ENCODE results near the gene TRNP1.
A peak's percentile ranks its signal among the peaks of the same experiment; 100 is the strongest.
"Not testable (repeated sequence)": the region's sequence is repeated elsewhere in the genome, so short reads cannot be mapped to it uniquely, and the experiment has no call there.

Gene TRNP1

DNA sequence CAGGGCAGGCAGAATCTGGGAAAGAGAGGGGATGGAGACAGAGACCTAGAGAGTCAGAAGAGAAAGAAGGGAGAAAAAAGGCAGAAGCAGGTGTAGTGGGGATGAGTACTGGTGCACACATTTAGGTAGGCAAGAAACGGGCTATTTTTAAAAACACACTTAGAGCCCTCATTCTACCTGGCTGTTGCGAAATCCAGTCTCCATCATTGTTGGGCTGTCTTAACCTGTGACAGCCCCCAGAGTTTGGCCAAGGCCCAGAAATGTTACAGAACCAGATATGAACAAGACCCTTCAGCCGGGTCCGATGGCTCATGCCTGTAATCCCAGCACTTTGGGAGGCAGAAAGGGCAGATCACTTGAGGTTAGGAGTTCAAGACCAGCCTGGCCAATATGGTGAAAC is 20.7 kb upstream of the TRNP1 start:
- DNase-seq (ENCODE audit: low read depth) = no peak

- no peak for DNase-seq (ENCODE audit: low read depth)
These were observed 16.6 kb upstream of the TRNP1 start for GRCh38 chr1:26976621-26977510.

GRCh38 chr1:26978901-26979300 is 14.6 kb upstream of the TRNP1 start:
- DNase-seq (ENCODE audit: low read depth) = no peak

- DNase-seq (ENCODE audit: low read depth) = no peak
These were observed 12.2 kb upstream of the TRNP1 start for GRCh38 chr1:26981146-26981846.

- DNase-seq (ENCODE audit: low read depth) = peak; percentile 42
These were observed 9.6 kb upstream of the TRNP1 start for GRCh38 chr1:26983863-26984262.

- DNase-seq (ENCODE audit: low read depth) = no peak
These were observed 9.2 kb upstream of the TRNP1 start for GRCh38 chr1:26984291-26984690.

- no peak for DNase-seq (ENCODE audit: low read depth)
These were observed 6.8 kb upstream of the TRNP1 start for GRCh38 chr1:26986658-26987057.

DNA sequence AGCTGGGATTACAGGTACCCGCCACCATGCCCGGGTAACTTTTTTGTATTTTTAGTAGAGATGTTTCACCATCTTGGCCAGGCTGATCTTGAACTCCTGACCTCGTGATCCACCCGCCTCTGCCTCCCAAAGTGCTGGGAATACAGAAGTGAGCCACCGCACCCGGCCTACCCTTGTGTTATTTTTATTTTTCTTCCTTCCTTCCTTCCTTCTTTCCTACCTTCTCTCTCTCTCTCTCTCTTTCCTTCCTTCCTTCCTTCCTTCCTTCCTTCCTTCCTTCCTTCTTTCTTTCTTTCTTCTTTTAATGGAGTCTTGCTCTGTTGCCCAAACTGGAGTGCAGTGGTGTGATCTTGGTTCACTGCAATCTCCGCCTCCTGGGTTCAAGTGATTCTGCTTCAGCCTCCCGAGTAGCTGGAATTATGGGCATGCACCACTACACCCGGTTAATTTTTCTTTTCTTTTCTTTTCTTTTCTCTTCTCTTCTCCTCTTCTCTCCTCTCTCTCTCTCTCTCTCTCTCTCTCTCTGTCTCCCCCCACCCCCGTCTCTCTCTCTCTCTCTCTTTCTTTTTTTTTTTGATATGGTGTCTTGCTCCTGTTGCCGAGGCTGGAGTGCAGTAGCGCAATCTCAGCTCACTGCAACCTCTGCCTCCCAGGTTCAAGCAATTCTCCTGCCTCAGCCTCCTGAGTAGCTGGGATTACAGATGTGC is 3.9 kb upstream of the TRNP1 start:
- not testable (repeated sequence) for DNase-seq (ENCODE audit: low read depth)

DNA sequence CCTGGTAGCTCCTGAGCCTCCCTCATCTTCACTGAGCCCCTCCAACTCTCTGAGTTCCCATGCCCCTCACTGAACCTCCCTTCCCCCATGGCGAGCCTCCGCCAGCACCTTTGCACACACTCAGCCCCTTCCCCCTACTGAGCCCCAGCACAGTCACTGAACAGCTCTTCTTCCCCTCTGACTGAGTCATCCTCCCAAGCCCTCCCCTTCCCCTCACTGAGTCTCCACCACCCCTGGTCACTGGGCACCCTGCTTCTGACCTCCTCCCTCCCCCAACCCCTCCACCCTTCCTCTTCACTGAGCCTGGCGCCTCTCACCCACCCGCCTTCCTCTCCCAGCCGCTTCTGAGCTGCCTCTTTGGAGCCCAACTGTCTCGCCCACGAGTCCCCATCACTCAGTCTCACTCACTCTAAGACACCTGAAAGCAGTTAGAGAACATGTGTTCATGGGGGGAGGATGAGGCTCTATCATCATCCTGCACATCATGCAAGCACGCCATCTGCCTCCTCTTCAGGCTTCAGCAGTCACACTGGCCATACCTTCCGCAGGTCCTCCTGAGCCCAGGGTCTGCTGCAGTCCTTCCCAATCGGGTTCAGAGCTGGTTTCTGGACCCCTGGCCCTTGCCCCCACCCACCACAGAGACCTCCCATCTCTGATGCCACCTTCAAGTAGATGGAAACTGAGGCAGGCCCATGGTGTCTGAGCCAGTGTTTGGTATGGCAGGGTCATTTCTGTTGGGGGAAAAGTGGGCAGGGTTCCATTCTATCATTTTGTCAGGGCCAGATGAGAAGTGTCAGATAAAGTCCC is 2.0 kb upstream of the TRNP1 start:
- peak; percentile 83 for DNase-seq (ENCODE audit: low read depth)

DNA sequence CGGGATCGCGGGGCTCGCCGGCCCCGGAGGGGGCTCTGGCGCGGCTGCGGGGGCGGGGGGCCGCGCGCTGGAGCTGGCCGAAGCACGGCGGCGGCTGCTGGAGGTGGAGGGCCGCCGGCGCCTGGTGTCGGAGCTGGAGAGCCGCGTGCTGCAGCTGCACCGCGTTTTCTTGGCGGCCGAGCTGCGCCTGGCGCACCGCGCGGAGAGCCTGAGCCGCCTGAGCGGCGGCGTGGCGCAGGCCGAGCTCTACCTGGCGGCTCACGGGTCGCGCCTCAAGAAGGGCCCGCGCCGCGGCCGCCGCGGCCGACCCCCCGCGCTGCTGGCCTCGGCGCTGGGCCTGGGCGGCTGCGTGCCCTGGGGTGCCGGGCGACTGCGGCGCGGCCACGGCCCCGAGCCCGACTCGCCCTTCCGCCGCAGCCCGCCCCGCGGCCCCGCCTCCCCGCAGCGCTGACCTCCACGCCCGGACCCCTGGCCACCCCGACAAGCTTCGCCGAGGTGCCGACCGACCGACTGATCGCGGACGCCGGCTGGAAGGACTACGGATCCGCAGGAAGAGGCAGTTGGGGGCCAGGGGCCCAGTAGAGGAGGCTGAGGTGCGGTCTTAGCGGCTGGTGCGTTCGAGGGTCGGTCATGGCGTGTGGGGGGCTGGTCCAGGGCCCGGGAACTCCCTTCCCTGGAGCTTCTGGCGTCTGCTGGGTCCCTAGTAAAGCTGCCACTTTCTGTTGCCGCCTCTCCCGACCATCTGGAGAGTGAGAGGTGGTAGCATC is 711 bp downstream of the TRNP1 start:
- no peak for DNase-seq (ENCODE audit: low read depth)

- peak; percentile 50 for DNase-seq (ENCODE audit: low read depth)
These were observed 1.5 kb downstream of the TRNP1 start for GRCh38 chr1:26994787-26995517.

DNA sequence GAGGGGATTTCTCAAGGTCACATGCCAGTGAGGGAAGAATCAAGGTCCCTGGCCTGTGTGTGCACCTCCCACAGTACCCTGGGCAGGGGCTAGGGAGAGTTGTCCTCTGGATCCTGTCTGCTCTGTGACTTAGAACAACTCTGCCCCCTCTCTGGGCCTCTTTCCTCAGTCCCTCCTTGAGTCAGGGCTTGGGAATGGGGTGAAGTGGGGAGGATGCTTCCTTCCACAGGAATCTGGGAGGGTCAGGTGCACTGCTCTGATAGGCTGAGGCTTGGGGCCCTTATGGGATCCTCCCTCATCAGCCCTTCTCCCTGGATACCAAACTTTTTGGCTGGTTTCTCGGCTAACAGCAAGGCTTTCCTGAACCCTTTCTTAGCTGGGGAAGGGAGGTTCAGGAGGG is 2.5 kb downstream of the TRNP1 start:
- peak; percentile 77 for DNase-seq (ENCODE audit: low read depth)

GRCh38 chr1:26996665-26997064 is 3.2 kb downstream of the TRNP1 start:
- DNase-seq (ENCODE audit: low read depth) = no peak

DNA sequence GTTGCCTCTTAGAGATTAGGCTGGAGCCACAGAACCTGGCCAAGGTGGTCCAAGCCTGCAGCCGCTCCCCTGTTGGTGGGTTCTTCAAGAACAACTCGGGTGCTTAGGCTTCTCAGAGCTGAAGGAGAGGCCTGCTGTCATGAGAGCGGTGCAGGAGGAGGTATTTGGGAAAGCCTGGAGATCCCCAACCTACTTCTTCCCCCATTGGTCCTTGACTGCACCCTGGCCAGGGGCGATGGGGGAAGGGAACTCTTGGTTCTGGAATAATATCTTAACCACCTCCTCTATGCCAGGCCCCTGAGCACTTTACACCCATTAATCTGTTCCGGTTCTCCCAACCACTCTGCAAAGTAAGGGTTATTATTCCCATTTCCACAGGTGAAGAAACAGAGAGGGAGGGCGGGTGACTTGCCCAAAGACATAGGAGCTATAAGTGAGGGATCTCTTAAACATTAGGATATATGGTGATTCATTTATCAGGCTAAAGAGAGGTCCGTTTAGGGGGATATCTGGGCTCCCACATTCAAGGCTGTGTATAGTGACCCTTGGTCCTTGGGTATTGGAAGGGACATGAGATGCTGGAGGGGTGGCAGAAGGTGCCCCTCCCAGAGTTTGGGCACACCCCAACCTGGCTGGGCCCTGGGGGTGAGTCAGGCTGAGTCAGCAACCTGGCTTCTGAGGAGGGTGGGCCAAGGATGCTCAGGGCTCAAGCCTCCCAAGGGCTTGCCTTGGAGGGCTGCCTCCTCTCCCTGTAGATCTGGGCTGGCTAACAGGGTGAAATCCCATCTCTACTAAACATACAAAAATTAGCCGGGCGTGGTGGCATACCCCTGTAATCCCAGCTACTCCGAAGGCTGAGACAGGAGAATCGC is 5.2 kb downstream of the TRNP1 start:
- DNase-seq (ENCODE audit: low read depth) = peak; percentile 83

GRCh38 chr1:26999440-26999987 is 6.0 kb downstream of the TRNP1 start:
- peak; percentile 98 for DNase-seq (ENCODE audit: low read depth)

- no peak for DNase-seq (ENCODE audit: low read depth)
These were observed 6.8 kb downstream of the TRNP1 start for GRCh38 chr1:27000090-27000816.

DNA sequence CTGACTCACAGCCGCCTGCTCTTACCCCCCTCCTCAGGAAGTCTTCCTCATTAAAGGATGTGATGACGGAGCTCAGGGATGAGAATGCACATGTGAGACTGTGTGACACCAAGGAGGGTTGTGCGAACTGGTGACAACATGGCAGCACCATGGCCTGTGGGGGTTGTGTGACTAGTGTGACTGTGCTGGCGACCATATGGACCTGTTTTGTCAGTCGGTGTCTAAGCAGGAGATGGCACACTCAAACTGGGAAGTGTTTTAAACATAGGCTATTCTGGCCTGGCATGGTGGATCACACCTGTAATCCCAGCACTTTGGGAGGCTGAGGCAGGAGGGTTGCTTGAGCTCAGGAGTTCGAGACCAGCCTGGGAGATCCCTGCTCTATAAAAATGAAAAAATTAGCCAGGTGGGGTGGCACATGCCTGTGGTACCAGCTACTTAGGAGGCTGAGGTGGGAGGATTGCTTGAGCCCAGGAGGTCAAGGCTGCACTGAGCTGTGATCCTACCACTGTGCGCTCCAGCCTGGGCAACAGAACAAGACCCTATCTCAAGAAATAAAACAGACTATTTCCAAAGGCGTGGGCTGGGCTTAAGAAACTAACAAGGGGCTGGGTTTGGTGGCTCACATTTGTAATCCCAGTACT is 7.4 kb downstream of the TRNP1 start:
- DNase-seq (ENCODE audit: low read depth) = peak; percentile 73

Data from ELR (cell line).